Pancreas (tissue), 10 donors: ENCODE data around the gene FAM53B. TPM values are rescaled to one million over a fixed set of nuclear protein-coding genes. Genes with fewer than 3 reads are reported as not detected.
A peak's percentile ranks its signal among the peaks of the same experiment; 100 is the strongest.

ENCODE experiments used
- ATAC-seq, 4 donors: fragments of 200-7000 bp; cut with Tn5 transposase; one replicate each; pipeline versions ENCODE4 v1.8.0 to v1.9.1; 2020; ENCODE audit warnings: mild to moderate bottlenecking in 4 of 4, moderate library complexity in 4 of 4
- DNase-seq, 6 donors: peaks; one replicate each; pipeline ENCODE4 v3.0.0-alpha.2; 2020
- FAIRE-seq: peaks from 2 replicates; lab custom pipeline; 2012; peaks lifted over from hg19 to GRCh38; lab: Jason Lieb, UNC
- H3K27ac ChIP-seq, 4 donors: fragments of 200-600 bp; sonication (generic); 1 replicate in 3 of 4; 2 replicates in 1 of 4; pipeline versions ENCODE4 v1.5.0 to v1.8.0; 2020
- H3K27me3 ChIP-seq, 4 donors: fragments of 200-600 bp; one replicate each; pipeline ENCODE4 v1.8.0; 2021
- H3K36me3 ChIP-seq, 3 donors: fragments of 200-600 bp; sonication (generic) in 1 of 3; one replicate each; pipeline versions ENCODE4 v1.5.0 to v1.8.0; 2020 to 2021
- H3K4me1 ChIP-seq, 3 donors: fragments of 200-600 bp; one replicate each; pipeline ENCODE4 v1.8.0; 2021
- H3K4me3 ChIP-seq, 4 donors: fragments of 200-600 bp; sonication (generic) in 2 of 4; one replicate each; pipeline versions ENCODE4 v1.5.0 to v1.8.0; 2020 to 2021
- H3K9me3 ChIP-seq, 4 donors: fragments of 200-600 bp; one replicate each; pipeline ENCODE4 v1.8.0; 2021
- CTCF ChIP-seq, 4 donors: fragments of 200-600 bp; sonication (generic) in 3 of 4; IDR thresholded peaks; one replicate each; pipeline versions ENCODE4 v1.5.0 to v1.8.0; 2021; ENCODE audit warnings: antibody characterized with exemption in 4 of 4
- WGBS, 2 donors: extraction: QIAGEN DNeasy Blood & Tissue Kit; methylation state at CpG; one replicate each; pipeline ENCODE4 v1.1.7; 2013; 5-methylcytosine and 5-hydroxymethylcytosine counted together
- intact Hi-C, 3 donors: fragments of 100-400 bp; cut with DNase I; formaldehyde crosslinking; loops; one replicate each; pipeline versions ENCODE4 v1.11.1 to v1.14.2; 2022
- polyA plus RNA-seq, 2 donors: library from polyadenylated mRNA; stranded (reverse); fragments of 200-250 nt; gene quantifications; one replicate each; pipeline ENCODE4 v1.2.3, GENCODE V29; 2013
- total RNA-seq, 6 donors: library from RNA; stranded (reverse); fragmentation: NEBNext Ultra II Directional in 4 of 6; extraction: Animal tissue kit (Norgen Biotek cat#: 25700) in 4 of 6; gene quantifications; one replicate each; pipeline versions ENCODE4 v1.2.1 to v1.2.4, GENCODE V29; 2021 to 2023
- donor health status: healthy with polysubstance abuse.
- donor health status: DM: no; HTN: no; CAD: no; lungs with moderate emphysema.
- donor health status: DM: no; HTN: no; CAD: no.
- donor health status: control.
- donor health status: control.
- donor health status: Bipolar disorder and iron deficiency.
- donor health status: DM: yes; HTN: yes; CAD: no.
- donor health status: DM: no; HTN: no; CAD: no.
- donor health status: DM: no; HTN: no; CAD: no.
- donor health status: DM: yes; HTN: yes; CAD: no.

FAM53B gene
- total and polyA plus RNA-seq, 8 donors = 5.3 to 16.4 (median 8.5) TPM

GRCh38 chr10:124725171-124725631 lies 19.0 kb downstream of the FAM53B start:
- ATAC-seq = no peak
- 90 to 93% methylated on average over 9 of the region's 9 CpGs for WGBS, 2 donors
- no peak overlapping the region for H3K4me3 ChIP-seq
- no peak for DNase-seq
- no peak for FAIRE-seq
- no peaks in the 10 kb centered on the region for H3K9me3 ChIP-seq
- H3K27me3 ChIP-seq = no peaks in the 10 kb centered on the region
- intact Hi-C loops = no loop called here
- H3K36me3 ChIP-seq = no peaks in the 10 kb centered on the region
- H3K27ac ChIP-seq = peak overlapping the region in 1 of 4 donors; percentile 59
- no peak for TF ChIP-seq CTCF (IDR thresholded peaks at IDR 0.05)
- peaks cover 0 to 44% (median 7%) of the 10 kb centered on the region in 3 donors for H3K4me1 ChIP-seq

GRCh38 chr10:124724279-124725027 lies 19.7 kb downstream of the FAM53B start:
- intact Hi-C loops = no loop called here
- FAIRE-seq (no peak), ATAC-seq (peak; percentile 9 to 59 (median 39)), DNase-seq (peak in 3 of 6 donors; percentile 14 to 53 (median 41))
- H3K9me3 ChIP-seq = no peaks in the 10 kb centered on the region
- no peak for TF ChIP-seq CTCF (IDR thresholded peaks at IDR 0.05)
- no peak overlapping the region for H3K4me3 ChIP-seq
- H3K4me1 ChIP-seq = peaks cover 0 to 44% (median 7%) of the 10 kb centered on the region in 3 donors
- H3K36me3 ChIP-seq = no peaks in the 10 kb centered on the region
- peak overlapping the region in 3 of 4 donors; percentile 17 to 59 (median 50) for H3K27ac ChIP-seq
- WGBS, 2 donors = 72 to 73% methylated on average over 20 of the region's 20 CpGs
- H3K27me3 ChIP-seq = no peaks in the 10 kb centered on the region

- Histone ChIP-seq H3K9me3 (no peaks in the 10 kb centered on the region), H3K36me3 (no peaks in the 10 kb centered on the region), H3K27ac (peak overlapping the region in 3 of 4 donors; percentile 17 to 59 (median 50)), H3K4me3 (no peak overlapping the region), H3K4me1 (peaks cover 0 to 44% (median 7%) of the 10 kb centered on the region in 3 donors), H3K27me3 (no peaks in the 10 kb centered on the region)
- TF ChIP-seq CTCF (IDR thresholded peaks at IDR 0.05) = no peak
- DNase-seq (no peak), FAIRE-seq (no peak), ATAC-seq (no peak)
- intact Hi-C loops = no loop called here
- 86 to 87% methylated on average over 9 of the region's 9 CpGs for WGBS, 2 donors
Measured at GRCh38 chr10:124723826-124724225, 20.4 kb downstream of the FAM53B start.

- intact Hi-C loops = no loop called here
- H3K36me3 ChIP-seq = no peaks in the 10 kb centered on the region
- peak in 2 of 4 donors; percentile 39 to 48 for ATAC-seq
- peaks cover 0 to 46% (median 7%) of the 10 kb centered on the region in 3 donors for H3K4me1 ChIP-seq
- H3K27ac ChIP-seq = peak overlapping the region in 2 of 4 donors; percentile 50 to 59
- FAIRE-seq = no peak
- no peak for TF ChIP-seq CTCF (IDR thresholded peaks at IDR 0.05)
- peak in 1 of 6 donors; percentile 14 for DNase-seq
- no peaks in the 10 kb centered on the region for H3K9me3 ChIP-seq
- WGBS, 2 donors = 74 to 75% methylated on average over 8 of the region's 8 CpGs
- H3K4me3 ChIP-seq = no peak overlapping the region
- no peaks in the 10 kb centered on the region for H3K27me3 ChIP-seq
Measured at GRCh38 chr10:124722798-124723783, 21.1 kb downstream of the FAM53B start.
